Occipital lobe (tissue), 2 donors: ENCODE data around the gene RAB31. TPM values are rescaled to one million over a fixed set of nuclear protein-coding genes. Genes with fewer than 3 reads are reported as not detected.
"Not testable (repeated sequence)": the region's sequence is repeated elsewhere in the genome, so short reads cannot be mapped to it uniquely, and the experiment has no call there.

Experiments
- DNase-seq: peaks from one replicate; lab custom pipeline; 2025; lab: John Stamatoyannopoulos, UW
- total RNA-seq: library from RNA; depleted of rRNA; stranded (reverse); fragments of >200 nt; gene quantifications from one replicate; pipeline ENCODE4 v1.2.3, GENCODE V29; 2014

The RAB31 gene
- total RNA-seq, 1 donor from 2014 or later, result 27.6 TPM

DNA sequence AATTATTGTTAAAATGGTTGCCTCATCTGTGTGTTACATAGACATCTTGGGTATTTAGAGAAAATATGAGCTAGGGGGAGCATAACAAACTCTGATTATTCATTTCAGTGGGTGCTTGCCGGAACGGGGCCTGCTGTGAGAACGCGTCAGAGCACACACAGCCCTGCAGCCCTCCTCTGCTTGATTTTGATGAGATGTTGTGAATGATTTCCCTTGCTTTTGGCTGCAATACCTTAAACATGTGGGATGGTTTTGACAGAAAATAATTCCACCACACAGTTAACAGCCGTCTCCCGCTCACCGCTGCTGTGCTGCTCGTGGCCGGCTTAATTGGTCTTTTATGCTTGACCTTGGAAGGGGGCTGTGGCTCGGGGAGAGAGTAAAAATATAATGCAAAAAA lies 127.7 kb downstream of the RAB31 start:
- DNase-seq, result no peak

DNA sequence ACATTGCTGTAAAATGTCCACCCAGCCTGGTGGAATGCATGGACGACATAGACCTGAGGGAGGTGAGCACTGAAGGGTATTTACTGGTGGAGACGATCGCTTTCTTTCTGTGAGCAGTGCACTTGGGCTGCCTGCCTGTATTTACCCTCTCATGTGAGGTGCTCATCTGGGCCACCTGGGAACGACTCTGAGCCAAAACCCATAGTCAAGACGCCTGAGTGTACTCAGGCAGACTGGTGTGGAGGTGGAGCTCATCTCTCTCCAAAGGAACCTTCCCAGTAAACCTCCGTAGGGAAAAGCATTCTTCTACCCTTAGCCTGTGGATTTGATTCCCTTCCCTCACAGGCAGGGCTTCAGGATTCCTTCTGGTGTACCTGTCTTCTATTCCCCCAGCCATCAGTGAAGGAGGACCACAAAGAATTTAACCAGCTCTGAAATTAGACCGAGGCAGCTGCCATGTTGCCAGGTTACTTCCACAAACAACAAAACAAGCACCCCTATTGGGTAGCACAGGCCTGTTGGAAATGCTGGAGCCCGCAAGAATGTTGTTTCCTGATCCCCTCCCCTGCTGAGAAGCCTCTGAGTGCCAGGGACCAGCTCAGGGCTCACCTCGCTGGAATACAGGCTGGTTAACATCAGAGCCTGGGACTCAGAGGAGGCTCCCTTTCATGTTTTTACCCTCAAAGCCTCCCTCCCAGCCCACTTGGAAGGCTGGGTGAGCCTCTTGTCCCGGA lies 130.2 kb downstream of the RAB31 start:
- no peak for DNase-seq

DNA sequence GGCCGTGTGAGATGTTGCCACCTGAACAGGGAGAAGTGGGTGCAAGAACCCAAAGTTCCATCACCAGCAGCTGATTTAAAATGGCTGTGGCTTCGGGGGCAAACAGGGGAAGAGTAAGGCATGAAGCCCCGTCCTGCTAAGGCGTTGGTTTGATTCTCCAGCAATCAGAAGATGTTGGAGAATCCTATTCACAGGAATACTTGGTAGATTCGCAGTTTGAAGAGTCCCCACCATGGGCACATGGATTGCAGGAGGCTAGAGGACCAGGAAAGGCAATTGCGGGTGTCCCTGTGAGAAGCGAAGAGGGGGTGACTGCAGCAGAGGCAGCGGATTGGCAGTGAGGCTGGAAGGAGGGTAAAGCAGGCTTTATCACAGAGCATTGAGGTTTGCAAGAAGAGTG lies 131.1 kb downstream of the RAB31 start:
- DNase-seq, result no peak

DNA sequence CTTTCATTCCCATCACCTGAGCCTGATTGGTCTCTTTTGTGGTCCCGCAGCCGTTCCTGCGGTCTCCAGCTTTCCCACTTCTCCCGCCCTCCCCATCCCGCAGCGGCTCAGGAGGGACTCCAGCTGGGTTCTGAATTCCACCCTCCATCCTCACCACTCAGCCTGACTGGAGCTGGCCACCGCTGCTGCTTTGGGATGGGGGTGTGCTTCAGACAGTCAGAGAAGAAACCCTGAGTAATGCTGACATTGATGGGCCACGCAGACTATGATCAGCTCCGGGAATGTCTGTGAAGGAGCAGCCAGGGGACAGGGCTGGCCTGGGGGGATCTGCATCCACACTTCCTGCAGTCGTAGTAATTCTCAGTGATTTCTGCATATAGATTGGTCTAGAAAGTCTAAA lies 131.8 kb downstream of the RAB31 start:
- no peak for DNase-seq

DNA sequence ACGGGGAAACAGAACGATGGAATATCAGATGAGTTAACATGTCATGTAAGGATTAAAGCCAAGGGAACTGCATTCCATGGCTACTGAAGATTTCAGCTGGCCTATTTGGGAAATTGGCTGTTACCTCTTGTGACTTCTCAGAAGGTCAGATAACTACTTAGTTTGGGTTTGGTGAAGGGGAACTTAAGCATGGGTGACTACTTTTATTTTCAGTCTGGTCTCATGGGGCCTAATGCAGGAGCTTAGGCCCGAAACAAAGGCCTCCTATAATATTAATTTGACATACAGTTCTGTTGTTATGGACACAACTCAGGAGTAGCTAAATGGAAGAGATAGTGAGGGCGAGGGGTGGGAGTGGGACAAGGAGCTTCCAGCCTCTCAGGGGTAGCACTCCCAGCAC lies 133.7 kb downstream of the RAB31 start:
- DNase-seq, result no peak

DNA sequence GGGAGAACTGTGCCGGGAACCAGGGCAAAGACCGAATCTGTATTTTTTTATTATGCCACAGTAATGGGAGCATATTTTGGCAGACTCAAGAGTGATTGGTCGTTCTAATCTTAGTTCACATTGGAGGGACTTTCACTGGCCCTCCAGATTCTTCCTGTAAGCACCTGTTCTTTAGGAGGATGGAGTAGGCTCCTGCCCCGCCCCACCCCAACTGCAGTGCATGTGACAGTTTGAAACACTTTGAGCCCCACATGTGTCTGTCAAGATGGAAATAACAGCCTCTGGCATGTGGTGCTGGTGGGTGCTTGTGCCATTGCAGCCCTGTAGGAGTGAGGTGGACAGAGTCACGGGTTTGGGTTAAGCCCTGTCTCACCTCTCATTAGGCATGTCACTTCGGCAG lies 134.3 kb downstream of the RAB31 start:
- DNase-seq, result no peak

DNA sequence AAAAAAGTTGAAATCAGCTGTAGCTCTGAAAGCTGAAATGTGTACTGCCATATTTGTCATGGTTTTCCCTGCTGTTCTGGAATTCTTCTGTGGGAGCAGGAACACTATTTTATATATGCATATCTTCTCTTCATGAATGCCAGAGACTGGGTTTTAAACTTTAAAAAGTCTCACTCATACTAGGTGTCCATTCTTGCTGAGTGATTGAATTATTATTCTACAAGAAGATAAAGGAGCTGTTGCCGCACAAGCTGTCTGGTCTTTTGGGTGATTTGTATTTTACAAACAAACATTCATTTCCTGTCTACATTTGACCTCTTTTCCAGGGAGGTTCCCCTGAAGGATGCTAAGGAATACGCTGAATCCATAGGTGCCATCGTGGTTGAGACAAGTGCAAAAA lies 137.2 kb downstream of the RAB31 start:
- no peak for DNase-seq

DNA sequence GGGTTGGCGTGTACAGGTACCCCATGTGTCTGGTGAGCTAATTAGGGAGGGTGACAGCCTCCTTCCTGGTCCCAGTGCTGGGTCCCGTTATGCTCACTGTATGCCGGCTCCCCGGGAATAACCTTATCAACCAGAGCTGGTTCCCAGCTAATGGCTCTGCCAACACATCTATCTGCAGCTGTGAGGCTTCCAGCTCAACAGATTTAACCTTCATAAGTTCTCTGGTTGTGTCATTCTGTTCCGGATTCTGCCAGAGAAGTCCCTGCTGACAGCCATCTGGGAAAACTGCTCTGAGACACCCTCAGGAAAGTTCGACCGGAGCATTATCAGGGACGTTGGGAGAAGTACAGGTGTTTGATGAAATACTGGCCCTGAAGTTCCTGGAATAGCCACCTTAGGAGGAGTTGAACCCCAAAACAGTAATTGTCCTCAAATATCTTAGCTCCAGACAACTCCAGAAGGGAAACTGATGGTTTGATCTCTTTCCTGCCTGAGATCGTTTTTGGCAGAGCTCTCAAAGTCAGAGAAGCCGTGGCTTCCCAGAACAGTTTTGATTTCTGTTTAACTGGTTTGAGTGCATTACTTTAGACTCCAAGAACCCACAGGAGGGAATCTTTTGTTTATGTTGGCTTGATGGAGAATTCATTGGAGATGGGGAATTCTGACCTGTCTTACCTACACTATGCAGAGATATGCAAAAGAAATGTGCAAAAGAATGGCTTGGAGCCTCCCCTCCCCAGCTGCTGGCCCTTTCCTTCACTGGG lies 138.2 kb downstream of the RAB31 start:
- no peak for DNase-seq

DNA sequence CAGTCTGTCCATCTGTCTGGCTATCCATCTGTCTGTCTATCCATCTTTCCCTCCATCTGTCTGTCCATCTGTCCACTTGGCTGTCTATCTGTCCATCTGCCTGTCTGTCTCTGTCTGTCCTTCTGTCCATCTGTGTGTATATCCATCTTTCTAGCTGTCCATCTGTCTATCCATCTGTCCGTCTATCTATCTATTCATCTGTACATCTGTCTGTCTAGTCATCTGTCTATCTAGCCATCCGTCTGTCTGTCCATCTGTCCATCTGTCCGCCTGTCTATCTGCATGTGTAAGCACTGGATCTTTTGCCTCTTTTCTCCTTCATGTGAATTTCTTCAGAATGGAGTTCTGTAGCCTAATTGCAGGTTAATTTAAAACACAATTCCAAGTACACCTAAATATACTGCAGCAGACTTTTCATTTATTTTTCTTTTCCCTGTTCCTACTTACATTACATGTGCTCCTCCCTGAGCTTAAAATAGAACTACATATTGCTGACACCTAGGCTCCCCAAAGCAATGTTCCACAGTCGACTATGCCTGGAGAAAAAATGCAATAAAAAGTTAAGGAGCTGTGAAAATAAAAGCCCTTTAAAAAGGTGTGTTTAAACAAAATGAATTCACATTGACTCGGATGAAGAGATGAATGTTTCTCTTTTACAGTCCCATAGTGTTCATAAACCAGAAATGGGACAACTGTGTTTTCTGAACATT lies 140.2 kb downstream of the RAB31 start:
- DNase-seq, result no peak

DNA sequence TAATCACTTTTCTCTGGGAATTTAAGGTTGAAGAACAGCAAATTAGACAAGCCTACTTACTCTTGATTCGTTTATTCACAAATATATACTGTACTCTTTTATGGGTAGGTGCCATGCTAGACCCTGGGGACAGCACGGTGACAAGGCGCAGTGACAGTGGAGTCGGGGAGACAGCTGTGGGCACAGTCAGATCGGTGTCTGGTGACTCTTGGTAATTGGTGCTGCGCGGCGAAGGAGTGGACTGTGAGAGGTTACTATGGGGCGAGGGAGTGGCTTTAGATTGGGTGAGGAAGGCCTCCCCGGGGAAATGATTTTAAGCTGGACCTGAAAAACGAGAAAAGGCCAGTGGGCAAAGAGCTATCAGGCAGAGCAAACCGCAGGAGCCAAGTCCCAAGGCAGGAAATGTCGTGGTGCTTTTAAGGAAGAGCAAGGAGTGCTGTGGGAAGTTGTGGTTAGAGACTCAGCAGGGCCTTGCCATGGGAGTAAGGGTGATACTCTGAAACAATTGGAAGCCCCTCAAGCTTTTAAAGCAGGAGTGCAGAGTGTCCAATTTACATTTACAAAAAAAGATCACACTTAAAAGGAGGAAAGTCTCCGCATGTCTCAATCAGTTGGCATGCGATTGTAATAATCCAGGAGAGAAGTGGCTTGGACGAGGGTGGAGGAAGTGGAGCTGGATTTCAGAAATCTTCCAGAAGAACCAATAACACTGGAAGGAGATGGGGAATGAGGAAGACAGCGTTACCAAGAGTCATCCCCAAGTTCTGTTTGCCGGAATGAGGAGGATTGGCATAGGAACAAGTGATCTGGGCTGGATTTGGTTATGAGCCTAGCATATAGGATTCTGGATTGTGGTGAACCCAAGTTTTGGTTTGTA lies 141.5 kb downstream of the RAB31 start:
- DNase-seq, result no peak

DNA sequence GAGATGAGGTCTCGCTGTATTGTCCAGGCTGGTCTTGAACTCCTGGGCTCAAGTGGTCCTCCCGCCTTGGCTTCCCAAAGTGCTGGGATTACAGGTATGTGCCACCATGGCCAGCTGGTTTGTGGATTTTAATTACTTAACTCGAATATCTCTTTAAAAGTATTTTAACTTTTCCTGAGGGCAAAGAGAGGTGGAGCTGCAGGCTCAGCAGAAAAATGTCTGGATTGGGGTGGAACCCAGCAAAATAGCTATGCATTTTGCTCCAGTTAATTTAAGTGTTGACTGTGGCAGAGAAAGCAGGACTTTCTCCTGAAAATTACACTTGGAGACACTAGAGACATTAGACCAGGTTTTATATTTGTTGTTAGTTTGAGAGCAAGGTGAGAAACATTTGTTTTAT lies 142.2 kb downstream of the RAB31 start:
- DNase-seq, result no peak

DNA sequence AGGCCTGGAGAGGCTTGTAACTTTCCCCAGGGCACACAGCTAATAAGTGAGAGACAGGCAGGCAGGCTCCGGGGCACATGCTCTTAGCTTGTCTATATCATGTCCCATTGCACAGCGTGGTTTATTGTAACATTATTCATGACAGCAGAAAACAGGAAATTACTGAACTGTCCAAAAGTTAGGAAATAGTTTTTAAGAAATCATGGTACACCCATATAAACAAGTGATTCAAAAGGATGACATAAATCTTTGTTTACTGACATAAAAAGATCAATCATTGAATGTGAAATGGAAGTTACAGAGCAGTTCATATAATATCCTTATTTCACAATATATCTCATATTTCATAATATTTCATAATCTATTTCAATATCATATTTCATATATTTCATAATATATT lies 143.4 kb downstream of the RAB31 start:
- no peak for DNase-seq

DNA sequence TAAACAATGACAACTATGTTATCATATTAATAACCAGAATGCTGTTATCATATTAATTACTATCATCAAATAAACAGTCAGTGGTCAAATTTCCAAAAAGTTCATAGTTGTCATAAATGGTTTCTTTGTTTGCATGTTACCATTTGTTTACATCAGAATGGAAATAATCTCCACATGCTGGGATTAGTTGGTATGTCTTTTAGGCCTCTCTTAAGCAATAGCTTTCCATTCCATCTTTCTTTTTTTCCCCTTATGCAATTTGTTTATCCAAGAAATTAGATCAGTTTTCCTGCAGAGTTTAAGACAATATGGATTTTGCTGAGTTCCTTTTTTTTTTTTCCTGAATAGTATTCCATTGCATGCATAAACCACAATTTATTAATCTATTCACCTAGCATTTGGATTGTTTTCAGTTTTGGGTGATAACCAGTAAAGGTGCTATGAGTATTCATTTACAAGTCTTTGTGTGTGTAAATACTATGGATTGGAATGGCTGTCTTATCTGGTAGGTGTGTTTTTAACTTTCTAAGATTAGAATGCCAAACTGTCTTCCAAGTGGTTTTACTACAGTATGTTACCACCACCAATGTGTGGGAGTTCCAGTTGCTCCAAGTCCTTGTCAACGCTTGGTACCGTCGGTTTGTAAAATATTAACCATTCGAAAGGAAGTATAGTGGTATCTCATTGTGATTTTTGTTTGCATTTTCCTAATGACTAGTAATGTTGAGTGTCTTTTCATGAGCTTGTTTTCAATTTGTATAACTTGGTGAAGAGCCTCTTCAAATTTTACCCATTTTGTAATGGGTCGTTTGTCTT lies 144.4 kb downstream of the RAB31 start:
- DNase-seq, result no peak

DNA sequence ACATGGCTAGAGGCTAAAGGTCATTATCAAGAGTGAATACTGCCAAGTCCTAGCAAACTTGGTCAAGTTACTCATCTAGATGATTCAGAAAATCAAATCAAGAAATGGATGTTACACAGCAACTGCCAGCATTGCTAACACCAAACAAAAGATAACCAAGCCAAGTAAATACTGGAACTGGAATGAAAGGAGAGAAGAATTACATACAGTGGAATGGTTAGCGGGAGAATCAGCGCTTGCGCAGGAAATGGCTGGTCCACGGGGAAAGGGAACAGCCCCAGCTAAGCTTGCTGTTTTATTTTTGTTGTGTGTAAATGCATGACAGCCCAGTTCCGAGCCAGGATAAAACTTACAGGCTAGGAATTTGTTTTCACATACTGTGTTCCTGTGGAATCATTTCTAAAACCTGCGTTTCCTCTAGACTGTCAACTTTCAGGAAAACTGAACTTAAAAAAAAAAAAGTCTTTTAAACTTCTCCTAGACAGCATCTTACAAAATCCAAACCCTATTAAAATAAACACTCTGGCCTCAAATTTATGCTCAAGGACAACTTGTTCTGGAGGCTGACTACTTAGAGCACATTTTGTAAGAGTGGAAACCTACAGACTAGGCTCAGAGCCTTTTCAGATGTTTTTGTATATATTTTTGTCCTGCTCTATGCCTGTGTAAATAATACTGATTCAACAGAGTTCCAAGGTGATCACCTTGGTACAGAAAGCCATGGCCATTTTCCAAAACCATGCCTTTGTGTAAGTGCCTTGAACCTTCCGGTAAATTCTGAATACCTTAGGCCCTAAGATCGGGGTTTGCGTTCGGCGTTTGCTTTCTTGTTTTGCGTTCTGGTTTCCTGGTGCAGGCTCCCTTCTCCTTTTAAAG lies 146.9 kb downstream of the RAB31 start:
- no peak for DNase-seq

DNA sequence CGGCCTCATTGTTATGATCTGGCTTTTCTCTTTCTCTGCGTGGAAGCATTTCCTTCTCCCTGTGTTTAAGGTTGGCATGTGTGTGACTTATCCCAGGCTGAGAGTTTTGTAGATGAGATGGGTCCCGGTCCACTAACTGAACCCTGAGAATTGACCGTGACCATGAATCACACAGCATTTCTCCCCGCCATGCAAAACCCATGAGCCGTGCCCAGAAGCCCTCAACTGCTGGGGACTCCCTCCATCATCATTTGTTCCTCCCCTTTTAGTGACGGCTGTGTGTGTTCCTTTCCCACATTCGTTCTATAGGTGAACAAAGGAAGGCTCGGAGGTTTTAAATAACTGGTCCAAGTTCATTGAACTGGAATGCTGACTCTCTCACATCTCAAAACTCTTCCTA lies 147.6 kb downstream of the RAB31 start:
- DNase-seq, result no peak

DNA sequence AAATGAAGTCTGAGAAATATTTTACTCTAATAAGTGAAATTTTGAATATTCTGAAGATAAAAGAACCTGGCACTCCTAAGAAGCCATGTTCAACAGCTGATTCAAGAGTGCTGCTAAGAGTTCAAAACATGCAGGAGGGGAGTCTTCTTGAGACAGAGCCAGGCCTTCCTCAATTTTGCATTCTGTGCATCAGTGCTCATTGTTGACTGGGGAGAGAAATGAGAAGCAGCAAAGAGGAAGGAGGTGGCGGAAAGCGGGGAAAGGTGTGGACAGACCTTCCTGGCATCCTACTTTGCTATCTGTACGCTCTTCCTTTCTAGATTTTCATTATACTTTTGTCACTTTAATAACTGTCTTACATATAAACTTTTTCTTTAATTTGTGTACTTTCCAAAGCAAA lies 148.0 kb downstream of the RAB31 start:
- DNase-seq, result no peak

DNA sequence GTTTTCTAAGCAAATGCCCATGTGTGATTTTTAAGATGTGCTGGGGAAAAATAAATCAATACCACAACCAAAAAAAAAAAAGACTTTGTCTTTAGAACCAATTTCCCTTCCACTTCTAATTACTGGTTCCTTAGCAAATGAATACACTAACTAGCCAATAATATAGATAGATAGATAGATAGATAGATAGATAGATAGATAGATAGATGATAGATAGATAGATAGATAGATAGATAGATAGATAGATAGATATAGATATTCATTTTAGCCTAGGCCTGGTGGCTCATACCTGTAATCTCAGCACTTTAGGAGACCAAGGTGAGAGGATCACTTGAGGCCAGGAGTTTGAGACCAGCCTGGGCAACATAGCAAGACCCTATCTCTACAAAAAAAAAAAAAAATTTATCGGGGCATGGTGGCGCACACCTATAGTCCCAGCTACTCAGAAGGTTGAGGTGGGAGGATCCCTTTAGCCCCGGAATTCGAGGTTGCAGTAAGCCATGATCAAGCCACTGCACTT lies 149.4 kb downstream of the RAB31 start:
- not testable (repeated sequence) for DNase-seq

DNA sequence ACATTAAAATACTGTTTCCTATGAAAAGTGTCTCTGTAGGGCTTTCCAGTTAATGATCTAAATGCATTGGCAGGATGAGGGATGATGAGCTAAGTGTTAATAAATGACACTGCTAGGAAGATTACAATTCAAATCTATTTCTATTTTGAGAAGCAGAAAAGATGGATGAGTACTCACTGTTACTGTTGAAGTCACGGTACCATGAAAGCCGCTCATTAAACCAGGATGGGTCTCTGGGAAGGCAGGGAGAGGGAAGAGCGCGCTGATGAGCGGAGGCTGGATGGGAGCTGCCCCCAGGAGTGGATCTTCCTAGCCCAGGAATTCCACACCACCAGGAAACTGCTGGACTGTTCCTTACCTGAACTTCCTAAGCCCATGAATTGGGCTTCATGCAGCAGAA lies 150.5 kb downstream of the RAB31 start:
- no peak for DNase-seq

DNA sequence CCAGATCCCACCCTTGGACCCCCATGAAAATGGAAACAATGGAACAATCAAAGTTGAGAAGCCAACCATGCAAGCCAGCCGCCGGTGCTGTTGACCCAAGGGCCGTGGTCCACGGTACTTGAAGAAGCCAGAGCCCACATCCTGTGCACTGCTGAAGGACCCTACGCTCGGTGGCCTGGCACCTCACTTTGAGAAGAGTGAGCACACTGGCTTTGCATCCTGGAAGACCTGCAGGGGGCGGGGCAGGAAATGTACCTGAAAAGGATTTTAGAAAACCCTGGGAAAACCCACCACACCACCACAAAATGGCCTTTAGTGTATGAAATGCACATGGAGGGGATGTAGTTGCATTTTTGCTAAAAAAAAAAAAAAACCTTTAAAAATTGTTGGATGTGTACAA lies 151.1 kb downstream of the RAB31 start:
- DNase-seq, result no peak
